ENCODE data around the gene SZRD1.
A peak's percentile ranks its signal among the peaks of the same experiment; 100 is the strongest.

The SZRD1 gene

DNA sequence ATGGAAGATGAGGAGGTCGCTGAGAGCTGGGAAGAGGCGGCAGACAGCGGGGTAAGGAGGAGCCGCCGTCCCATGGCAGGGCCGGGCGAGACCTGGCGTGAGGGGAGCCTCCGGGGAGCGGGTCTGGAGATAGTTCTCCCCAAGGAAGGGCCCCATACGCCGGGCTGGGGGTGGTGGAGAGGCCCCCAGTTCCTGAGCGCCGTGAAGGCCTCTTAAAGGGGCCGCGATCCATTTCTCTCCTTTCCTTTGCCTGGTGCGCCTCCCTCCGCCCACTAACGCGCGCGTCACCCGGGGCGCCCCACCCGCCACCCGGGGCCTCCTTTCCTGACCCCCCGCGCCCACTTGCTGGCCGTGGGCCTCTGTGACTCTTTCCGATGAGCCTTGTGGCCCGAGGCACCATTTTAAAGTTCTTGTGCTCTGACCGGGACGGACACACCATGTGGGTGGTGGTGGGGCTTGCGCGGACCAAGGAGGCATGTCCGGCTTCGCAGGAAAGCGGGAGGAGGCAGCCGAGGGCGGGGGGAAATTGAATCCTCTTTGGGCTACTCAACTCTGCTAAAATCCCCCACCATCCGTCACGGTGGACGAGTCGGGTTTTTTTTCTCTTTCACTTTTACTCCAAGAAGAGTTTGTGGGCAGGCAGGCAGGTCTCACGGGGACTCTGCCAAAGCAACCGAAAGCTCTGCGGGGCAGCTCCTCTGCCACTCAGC lies 371 bp downstream of the SZRD1 start:
- DNase-seq, result peak in 56 of 58 donors; percentile 56 to 98 (median 89)

DNA sequence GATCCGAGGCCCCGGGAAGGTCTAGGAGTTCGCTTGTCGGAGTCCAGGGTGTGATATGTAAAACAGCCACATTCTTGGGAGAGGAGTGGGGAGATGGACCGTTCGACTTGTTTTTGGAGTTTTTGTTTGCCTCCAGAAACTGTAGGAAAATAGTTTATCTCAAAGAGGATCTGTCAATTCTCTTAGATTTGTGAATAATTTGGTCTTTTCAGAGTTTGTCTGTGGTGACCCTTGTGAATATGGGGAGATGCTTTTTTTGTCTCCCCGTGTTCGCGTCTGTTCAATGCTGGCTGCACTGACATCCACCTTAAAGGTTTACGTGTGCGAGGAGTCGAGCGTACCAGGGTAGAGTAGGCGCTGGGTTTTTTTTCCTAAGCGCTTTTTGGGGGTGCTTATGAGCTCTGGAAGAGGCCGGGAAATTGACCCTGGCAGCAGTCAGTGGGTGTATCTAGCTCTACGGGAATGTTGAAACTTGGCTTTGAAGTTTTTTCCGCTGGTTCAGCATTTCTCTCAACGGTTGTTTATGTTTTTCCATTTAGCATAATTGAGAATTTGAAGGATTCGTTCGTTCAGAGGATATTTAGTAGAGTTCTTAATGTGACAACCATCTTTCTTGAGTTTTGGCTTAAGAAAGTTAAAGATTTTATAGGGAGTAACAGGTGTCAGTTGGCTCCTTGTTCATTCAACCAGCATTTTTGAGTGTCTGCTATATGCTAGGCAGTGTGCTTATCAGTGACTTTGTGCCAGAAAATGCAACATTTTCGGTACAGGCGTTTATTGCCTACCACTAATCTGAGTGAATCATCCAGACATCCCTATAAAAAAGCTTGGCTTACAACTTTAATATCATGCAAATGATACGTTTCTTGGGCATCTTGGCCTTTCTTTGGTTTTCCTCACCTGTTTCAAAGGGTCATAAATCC lies 1.2 kb downstream of the SZRD1 start:
- no peak for DNase-seq

DNA sequence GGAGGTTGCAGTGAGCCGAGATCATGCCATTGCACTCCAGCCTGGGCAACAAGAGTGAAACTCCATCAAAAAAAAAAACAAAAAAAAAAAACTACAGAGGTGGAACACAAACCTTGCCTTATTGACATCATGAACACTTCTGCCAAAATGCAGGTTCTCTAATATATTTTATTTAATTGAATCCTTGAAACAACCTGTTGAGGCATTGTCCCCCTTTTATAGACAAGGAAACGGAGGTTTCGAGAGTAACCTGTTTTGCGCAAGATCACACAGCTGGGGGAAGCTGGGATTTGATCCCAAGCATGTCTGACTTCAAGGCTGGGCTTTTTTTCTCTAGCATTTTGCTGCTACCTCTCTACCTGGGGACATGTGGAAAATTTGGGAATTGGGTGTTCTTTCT lies 2.8 kb downstream of the SZRD1 start:
- DNase-seq, result no peak

DNA sequence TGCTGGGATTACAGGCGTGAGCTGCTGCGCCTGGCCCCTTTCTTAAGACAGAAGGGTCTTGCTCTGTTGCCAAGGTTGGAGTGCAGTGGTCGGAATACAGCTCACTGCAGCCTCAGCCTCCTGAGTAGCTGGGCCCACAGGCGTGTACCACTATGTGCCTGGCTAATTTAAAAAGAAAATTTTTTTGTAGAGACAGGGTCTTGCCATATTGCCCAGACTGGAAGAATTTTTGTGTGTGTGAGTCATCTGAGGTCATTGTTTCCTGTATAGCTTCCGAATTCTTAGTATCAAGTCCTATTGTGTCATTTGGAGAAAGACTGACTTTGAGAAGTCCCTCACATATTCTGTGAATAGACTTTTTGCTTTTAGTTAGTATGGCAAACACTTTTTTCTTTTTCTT lies 4.7 kb downstream of the SZRD1 start:
- DNase-seq, result no peak

DNA sequence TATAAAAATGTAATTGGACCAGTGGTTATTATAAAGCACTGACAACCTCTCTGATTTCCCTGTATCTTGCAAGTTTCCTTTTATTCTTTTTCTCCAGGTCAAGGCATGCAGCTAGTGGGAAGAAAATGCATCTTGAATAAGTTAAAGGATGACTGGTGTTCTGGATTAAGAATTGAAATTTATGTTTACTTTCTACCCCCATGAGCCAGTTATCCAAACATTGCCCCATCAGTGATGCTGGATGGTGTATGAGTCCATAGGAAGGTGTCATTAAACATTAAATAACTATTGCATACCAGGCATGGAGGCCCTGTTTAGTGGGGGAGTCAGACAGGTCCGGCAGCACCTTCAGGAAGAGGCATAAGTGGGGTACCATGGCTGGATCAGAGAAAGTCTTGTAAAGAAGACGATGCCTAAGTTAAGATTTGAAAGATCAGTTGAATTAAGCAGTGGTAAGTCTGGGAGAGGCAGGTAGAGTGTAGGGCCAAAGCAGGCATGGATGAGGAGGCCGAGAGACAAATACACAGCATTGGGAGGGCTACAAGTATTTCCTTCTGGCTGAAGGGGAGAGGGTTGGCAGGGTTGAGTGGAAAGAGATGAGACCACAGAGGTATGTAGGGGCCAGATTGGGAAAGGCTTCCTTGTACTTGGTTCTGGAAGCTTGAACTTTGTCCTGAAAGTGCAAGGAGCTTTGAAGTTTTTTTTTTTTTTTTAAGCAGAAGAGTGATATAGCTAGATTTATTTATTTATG lies 5.7 kb downstream of the SZRD1 start:
- DNase-seq, result no peak

DNA sequence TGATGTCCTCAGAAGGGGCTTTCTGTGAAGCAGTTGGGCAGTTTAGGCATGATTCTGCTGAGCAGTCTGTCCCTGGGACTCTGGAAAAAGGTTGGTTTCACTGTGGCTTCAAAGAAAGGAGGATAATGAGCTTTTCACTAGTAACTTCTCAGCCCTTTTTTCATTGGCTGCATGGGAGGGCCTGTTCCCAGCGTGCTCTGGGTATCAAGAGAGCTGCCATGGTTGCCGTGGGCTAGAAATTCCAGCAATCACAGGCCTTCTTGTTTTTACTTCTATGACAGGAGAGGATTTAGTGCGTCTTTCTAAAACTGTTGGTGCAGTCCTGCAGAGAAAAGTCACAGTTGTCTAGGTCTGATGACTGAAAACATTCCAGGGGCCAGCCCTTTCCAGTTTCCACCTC lies 7.2 kb downstream of the SZRD1 start:
- DNase-seq, result peak in 12 of 58 donors; percentile 5 to 66 (median 19)

DNA sequence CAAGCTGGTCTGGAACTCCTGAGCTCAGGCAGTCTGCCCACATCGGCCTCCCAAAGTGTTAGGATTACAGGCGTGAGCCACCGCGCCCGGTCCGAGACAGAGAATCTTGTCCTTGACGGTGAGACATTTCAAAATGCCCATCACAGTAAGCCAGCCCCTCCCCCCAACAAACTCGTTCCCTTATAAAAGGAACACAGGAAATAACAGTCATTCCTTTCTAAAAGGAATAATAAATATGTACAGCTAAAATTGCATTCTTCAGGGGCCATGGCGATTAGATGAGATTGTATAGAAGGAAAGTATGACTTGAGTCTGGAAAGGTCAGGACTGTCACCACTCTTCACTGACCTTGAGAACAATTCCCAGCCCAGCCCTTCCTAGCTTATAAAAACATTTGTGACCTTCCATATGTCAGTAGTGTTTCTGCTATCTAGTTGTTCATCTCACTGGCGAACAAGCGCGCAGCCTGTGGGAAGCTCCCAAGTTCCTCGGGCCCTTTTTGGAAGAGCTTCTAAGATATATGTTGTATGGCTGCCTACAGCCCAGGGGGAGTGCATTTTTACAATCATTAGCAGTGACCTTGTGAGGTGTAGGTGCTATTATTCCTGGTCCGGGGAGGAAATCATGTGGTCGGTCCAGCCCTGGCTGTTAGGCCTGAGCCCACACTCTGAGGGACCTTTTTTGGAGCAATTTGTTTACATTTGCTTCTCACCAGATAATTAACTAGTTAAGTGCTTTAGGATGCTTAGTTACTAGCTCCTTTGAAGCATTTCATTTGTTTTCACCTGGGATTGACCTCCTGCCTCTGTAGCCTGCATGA lies 8.7 kb downstream of the SZRD1 start:
- no peak for DNase-seq

DNA sequence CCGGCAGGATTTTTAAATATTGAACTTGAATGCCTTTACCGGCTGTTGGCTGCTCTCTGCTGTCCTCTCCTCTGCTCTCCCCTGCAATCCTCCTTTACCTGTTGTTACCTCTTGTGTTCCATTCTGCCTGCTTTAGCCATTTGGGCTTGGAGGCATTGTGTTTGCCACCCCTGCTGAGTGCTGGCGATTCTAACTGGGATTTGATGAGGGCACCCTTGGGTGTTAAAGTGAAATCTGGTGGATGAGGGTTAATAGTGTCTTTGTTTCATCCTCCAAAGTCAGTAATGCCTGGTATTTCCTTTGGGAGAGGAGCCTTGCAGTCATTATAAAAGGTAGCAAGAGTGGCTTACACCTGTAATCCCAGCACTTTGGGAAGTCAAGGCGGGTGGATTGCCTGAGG lies 9.9 kb downstream of the SZRD1 start:
- DNase-seq, result no peak

DNA sequence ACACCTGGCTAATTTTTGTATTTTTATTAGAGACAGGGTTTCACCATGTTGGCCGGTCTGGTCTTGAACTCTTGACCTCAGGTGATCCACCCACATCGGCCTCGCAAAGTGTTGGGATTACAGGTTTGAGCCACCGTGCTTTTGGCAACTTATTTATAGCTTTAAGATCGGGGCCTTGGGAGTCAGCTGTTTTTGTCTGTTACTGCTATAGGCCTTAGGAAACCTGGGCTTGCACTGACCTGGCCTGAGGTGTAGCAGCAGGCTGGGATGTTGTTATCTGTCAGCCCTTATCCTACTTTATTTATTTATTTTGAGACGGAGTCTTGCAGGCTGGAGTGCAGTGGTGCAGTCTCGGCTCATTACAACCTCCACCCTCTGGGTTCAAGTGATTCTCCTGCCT lies 11.4 kb downstream of the SZRD1 start:
- DNase-seq, result no peak

DNA sequence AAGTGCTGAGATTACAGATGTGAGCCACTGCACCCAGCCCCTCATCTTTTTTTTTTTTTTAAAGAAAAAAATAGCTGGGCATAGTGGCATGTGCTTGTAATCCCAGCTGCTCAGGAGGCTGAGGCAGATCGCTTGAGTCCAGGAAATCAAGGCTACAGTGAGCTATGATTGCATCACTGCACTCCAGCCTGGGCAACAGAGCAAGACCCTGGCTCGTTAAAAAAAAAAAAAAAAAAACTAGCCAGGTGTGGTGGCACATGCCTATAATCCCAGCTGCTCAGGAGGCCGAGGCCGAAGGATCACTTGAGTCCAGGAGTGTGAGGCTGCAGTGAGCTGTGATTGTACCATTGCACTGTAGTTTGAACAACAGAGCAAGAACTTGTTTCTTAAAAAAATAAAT lies 13.8 kb downstream of the SZRD1 start:
- DNase-seq, result no peak

DNA sequence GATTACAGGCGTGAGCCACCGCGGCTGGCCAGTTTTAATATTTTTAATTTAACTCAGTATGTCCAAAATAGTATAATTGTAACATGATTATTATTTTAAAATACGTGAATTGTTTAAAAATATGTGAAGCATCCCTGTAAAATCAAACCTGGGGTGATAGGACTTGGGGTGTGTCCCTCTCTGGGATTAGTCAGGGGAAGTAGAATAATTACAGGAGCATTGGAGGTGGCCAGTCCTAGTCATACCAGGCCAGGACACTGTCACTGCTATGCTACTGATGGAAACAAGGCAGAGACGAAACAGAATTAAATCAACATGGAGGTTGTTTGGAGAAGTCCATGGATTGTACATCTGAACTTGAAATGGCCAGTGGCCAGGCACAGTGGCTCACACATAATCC lies 16.8 kb downstream of the SZRD1 start:
- no peak for DNase-seq

DNA sequence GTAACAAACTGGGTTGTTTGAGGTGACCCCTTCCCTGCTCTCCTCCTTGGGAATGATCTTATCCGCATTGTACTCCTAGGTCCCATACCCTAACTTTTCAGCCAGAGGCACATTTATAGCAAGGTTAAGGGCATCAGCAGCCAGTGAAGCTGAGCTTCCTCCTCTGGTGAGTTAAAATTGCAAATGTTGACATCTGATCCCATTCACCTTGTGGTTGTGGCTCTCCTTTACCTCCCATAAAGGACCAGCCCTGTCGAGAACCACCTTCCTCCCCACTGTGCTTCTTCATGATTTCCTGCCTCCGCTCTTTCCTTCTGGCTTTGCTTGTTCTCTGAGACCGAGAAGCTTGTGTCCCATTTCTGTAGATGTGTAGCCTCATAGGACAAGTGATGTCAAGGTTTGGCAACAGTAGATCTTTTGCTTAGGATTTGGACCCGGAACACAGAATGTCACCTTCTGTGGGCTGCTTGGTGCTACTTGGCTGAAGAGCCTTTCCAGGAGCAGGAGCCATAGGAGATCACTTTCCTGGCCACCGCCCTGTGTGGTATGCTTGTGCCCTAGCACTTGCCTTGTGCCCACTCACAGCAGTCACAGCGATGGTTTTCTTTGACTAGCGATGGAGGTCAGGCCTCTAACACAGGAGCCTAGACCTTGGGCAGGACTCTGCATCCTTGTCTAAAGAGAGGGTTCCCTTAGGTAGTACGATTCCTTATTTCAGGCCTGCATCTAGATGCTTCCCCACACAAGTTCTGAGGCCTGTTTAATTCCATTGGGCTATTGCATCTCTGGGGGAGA lies 18.8 kb downstream of the SZRD1 start:
- DNase-seq, result no peak

DNA sequence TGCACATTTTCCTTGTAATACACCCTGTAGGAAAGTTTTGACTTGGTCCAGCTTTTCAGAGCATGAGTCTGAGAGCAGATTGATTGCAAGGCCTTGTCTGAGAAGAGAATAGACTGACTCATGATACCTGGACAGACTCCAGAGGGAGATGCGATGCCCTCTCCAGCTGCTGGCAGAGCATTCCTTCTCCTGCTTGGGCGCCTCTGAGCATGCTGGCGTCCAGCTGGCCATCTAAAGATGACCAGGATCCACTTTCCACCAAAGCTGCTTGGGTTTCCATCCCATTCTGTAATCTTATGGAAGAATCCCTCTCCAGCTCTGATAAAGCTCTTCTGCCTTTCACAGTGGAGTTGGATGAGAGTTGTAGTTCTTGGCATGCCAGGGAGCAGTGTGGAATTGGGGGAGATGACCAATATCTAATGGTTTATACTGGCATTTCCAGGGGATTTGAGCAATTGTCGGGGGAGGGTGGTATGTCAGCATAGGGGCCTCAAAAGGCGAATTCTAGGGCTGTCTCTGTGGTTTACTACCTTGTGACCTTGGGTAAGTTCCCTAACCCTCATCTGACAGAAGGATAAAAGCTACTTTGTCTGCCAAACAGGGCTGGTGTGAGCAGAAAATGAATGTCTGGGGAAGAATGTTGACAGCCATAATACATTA lies 19.5 kb downstream of the SZRD1 start:
- peak in 14 of 58 donors; percentile 6 to 59 (median 17) for DNase-seq

DNA sequence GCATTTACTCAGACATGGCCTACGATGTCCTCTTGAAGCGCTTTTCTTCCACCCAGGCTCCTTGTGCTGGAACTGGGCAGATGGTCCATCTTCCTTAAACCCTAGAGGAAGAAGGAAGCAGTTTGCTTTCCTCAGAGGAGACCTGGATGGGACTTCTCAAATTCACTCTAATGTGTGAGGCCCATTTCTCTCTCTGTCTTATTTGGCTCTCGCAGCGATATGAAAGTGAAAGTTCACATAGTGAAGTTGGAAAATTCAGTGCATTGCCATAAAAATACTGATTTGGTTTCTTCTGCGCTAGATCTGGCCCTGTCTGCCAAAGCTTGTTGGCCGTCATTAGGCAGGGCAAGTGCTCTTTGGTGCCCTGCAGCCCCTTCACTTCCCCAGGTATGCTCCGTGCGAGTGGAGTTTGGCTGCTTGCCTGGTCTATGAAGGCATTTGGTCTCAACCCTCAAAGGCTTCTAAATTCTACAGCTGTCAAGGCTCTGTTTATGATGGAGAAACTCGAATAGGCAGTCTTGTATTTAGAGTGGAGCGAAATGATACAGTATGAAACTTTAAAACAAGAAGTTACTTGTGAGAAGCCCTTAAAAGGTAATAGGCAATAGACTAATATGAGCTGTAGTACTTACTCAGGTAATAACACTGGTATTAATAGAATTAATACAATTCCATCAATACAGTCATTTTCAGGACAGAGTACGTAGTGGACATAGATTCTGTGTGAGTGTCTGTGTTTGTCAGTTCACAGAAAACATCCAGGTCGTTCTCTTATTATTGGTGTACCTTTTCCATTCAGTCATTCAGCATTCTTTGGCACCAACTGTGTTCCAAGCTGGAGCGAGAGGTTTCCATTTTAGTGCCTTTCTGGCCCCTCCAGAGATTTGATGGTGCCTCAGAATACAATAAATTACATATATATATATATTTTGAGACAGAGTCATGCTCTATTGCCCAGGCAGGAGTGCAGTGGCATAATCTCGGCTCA lies 20.5 kb downstream of the SZRD1 start:
- DNase-seq, result no peak

DNA sequence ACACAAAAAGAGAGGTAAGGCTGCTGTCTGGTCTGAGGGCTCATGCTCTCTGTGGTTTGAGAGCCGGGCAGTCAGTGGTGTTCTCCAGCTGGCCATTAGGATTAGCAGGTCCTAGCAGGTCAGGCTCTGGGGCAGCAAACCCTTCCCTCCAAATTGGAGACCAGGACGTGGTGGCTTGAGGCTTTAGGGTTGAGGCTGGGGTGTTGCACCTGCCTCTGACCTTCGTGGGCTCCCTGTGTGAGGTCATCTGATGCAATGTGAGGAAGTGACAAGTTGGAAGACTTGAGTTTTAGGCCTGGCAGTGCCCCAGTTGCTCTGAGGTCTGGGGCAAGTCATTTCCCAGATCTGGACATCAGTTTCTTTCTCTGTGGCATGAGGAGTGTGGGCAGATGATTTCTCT lies 24.4 kb downstream of the SZRD1 start:
- no peak for DNase-seq

DNA sequence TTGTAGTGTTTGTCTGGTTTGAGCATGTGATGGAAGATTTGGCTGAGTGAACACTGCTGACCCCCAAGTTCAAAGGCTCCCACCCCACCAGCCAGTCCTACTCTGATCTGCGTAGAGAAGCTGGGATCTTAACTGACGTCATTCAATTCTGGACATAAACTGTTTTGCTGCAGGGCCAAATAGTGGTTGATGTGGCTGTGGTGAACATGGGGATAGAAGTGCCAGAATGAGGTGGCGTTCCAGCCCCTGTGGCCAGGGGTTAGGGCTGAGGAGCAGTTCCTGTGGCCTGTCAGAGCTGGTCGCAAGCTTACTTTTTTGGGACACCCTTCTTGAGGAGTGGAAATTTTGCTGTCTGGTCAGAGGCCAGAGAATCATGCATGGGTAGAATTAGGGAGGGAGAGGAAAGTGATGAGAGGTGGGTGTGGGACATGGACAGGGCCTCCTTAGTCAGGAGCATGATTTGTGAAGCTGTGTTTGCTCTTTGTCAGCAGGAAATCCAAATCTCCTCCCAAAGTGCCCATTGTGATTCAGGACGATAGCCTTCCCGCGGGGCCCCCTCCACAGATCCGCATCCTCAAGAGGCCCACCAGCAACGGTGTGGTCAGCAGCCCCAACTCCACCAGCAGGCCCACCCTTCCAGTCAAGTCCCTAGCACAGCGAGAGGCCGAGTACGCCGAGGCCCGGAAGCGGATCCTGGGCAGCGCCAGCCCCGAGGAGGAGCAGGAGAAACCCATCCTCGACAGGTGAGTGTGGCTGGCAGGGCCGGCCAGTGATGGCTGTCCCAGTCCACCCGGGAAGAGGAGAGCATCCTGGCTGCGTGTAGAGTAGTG lies 25.9 kb downstream of the SZRD1 start:
- peak in 1 of 58 donors; percentile 10 for DNase-seq

Measured in anterior cingulate cortex (tissue), 58 donors.